AML-193 (cell line): ENCODE measurements around the gene FN3K.
A peak's percentile ranks its signal among the peaks of the same experiment; 100 is the strongest.
"Not testable (repeated sequence)": the region's sequence is repeated elsewhere in the genome, so short reads cannot be mapped to it uniquely, and the experiment has no call there.

Experiments used
- DNase-seq, 2 experiments: peaks; one replicate each; lab custom pipeline; 2025; lab: John Stamatoyannopoulos, UW

FN3K gene

GRCh38 chr17:82737967-82738877 is 2.8 kb downstream of the FN3K start:
- no peak for DNase-seq

DNA sequence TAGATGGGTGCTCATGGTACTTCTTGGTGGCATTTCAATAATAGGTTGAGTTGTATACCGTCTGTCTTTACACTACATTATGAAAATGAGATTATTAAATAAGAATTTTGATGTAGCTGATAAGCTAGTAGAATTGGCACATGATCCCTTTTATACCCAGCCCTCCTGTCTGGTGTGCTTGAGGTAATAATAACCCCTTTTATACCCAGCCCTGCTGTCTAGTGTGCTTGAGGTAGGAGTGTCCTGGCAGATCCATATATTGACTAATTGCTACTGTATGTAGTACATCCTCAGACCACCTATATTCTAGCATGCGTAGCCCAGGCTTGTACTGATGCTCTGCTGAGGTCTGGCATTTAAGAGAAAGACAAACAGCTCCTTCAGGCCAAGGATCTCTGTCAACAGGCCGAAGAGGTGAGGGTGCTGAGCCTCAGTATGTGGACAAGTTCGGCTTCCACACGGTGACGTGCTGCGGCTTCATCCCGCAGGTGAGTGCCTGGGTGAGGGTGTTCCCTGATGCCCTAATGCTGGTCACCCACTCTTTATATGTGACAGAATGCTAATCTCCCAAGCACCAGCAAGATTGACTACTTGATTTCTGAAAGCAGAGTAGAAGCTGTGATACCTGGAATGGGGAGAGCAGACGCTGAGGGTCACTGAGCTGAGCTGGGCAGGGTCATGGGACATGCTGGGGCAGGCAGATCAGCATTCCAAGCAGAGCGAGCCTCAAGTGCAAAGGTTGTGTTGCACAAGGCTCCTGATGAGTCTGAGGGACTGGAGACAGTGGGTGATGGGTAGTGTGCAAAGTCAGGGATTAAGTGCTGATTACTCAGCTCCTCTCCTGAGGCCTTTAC is 5.7 kb downstream of the FN3K start:
- no peak for DNase-seq

DNA sequence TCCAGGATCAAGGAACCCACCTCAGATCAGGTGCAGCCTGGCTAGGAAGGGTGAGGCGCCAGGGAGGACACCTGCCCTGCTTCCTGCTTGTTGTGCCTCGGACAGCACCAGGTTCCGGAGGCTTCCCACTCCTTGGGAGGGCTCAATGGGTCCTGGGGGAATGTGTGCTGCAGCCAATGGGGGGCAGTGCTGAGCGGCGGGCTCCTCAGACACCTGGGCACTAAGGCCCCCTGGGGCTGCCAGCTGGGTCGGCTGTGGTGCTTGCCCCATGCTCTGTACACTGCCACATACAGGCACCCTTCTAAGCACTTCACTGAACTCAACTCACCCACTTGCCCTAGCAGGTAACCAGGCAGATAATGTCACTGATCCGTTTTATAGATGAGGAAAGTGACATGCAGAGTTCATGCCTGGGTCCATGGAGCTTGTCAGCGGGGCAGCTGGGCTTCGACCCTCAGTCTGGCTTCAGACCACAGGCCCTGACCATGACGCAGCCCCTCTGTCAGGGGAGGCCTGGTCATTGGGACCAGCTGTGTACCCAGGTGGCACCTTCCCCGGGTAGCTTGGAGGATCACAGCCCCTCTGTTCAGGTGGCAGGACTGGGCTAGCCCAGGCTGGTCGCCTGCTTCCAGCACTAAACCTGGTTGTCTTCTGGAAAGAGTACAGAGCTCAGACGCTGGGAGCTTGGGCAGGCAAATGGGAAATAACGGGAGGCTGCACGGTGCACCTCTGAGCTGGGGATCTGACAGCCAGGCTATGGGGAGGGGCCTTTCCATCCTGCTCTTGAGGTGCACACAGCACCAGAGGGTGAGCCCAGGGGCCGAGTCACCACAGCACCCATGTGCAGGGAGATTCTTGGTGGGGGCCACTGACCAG is 8.2 kb downstream of the FN3K start:
- DNase-seq = no peak

DNA sequence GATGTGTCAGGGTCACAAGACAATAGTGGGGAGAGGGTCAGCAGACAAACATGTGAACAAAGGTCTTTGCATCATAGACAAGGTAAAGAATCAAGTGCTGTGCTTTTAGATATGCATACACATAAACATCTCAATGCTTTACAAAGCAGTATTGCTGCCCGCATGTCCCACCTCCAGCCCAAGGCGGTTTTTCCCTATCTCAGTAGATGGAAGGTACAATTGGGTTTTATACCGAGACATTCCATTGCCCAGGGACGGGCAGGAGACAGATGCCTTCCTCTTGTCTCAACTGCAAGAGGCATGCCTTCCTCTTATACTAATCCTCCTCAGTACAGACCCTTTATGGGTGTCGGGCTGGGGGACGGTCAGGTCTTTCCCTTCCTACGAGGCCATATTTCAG is 9.3 kb downstream of the FN3K start:
- not testable (repeated sequence) for DNase-seq

GRCh38 chr17:82745524-82745923 is 10.1 kb downstream of the FN3K start:
- DNase-seq = no peak

- DNase-seq = no peak
Measured at GRCh38 chr17:82748756-82749155, 13.3 kb downstream of the FN3K start.

GRCh38 chr17:82750241-82750908 is 15.0 kb downstream of the FN3K start:
- DNase-seq = no peak

GRCh38 chr17:82751171-82751570 is 15.8 kb downstream of the FN3K start:
- DNase-seq = no peak

- peak; percentile 77 to 79 for DNase-seq
Measured at GRCh38 chr17:82751571-82752370, 16.4 kb downstream of the FN3K start, which contains the start of gene TBCD. Gene TBCD (plus strand): TSS chr17:82752065. CDS start chr17:82752194, 129 bp downstream.

DNA sequence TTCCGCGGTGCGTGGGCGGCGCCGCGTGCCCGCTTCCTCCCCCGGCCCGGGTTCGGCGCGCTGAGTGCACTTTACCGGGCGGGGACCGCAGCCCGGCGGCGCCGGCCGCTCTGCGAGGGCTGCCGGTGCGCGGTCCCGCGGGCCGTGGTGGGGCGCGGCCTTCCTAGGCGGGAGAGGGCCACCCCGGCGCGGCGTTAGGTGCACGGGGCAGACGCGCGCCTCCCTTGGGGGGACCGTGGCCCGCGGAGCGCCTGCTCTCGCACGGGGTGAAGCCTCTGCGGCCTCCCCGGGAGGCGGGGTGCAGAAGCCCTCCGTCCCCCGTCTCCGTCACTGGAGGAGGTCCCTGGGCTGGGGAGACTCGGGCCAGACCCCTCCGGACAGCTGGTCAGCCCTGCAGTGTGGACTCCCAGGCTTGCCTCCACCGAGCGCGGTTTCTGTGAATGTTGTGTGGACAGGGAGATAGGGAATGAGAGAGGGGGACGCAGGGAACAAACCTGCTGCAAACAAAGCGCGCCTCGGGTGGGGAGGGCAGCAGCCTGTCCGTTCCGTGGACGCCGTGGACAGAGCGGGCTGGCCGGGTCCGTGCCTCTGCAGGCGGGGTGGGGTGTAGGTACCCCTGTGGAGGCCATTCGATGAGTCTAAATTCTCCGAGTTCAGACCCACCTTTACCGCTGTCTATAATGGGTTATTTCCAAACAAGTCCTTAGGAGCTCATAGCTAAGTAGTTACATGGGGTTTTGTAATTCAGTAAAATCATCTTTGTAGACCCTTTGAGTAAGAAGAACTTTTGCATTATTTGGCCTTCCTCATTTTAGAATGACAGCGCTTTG is 17.2 kb downstream of the FN3K start:
- DNase-seq = peak; percentile 18 to 20

DNA sequence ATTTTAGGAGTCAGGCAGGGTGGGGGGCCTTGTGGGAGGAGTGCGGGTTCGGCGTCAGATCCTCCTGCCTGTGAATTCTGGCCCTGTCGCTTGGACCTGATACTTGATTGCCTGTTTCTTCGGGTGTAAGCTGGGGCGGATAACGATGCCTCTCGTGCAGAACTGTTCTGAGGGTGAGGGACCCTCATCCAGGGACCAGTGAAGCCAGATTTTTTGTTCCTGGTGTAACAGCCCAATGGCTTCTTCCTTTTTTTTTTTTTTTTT is 17.7 kb downstream of the FN3K start:
- no peak for DNase-seq

DNA sequence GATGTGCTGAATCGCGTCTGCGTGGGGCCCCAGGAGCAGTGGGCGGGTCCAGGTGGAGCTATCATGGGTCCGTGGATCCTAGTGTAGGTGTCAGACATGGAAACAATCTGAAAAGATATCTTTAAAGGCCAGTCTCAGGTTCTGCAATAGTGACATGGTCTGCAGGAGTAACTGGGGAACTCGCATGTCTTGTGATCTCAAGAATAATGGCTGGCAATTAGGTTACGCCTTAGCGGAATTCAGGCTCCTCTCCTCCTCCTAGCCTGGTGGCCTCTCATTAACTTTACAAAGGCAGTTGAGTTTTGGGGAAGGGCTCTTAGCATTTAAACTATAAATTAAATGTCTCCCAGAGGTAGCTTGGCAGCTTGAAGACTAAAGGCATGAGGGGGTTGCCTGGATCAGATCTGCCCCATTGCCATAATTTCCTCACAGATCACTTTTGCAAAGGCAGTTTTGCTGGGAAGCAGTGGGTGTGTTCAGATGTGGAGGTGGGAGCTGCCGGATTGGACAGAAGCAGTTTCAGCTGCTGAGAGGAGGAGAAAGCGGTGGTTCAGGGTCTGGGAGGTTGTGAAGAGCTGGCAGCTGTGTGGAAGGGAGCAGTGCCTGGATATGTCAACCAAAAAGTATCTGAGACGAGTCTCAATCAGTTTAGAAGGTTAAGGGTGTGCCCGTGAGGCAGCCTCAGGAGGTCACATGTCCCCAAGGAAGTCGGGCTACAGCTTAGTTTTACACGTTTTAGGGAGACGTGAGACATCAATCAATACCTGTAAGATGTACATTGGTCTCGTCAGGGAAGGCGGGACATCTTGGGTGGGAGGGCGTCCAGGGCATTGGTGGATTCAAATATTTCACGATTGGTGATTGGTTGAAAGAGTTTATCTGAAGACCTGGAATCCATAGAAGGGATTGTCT is 19.1 kb downstream of the FN3K start:
- no peak for DNase-seq

- DNase-seq = no peak
Measured at GRCh38 chr17:82756166-82756565, 20.8 kb downstream of the FN3K start.

DNA sequence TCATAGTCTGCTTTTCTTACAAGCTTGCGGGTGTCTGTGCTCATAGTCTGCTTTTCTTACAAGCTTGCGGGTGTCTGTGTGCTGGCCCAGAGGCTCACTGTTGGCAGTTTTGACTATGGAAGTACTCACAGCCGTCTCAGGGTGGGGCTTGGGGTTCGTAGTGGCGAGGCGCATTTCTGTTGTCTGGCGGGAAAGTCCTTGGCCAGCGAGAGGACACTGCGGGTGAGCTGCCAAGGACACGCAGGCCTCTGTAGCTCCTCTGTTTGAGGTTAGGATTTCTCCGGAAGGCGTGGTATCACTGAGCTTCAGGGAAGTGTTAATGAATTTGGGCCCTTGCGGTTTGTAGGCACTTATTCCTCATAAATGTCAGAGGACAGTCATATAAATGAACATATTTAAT is 30.0 kb downstream of the FN3K start:
- DNase-seq = no peak

DNA sequence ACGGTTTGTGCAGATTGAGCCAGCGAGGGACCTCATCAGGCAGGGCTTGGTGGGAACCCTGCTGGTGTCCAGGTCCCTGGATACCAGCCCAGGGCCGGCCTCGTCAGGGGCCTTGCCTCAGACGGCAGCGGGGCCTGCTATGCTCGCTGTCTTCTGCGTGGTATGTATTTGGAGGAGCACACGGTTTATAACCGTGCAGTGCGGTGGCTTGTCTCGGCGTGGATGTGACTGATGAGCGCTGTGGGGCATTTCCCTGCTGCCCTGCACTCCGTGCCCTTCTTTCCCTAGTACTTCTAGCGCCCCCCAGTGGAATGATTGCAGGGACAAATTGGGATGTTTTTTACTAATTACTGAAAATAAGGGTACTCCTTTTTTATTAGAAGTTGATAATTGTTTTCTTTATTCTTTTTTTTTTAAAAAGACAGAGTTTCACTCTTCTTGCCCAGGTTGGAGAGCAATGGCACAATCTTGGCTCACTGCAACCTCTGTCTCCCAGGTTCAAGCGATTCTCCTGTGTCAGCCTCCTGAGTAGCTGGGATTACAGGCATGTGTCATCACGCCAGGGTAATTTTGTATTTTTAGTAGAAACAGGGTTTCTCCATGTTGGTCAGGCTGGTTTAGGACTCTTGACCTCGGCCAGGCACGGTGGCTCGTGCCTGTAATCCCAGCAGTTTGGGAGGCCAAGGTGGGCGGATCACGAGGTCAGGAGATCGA is 31.8 kb downstream of the FN3K start:
- peak; percentile 53 to 71 for DNase-seq

DNA sequence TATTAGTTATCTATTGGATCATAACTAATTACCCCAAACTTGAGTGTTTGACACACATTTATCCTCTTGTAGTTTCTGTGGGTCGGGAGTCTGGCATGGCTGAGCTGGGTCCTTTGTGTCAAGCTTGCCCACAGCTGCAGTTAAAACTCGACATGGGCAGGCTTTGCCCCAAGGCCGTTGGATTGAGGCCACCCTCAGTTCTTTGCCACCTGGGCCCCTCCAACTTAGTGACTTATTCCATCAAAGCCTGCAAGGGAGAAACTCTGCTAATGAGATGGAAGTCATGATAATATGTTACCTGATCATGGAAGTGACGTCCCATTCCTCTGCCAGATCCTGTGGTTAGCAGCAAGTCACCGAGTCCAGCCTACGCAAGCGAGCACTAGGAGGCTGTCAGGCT is 33.6 kb downstream of the FN3K start:
- no peak for DNase-seq

DNA sequence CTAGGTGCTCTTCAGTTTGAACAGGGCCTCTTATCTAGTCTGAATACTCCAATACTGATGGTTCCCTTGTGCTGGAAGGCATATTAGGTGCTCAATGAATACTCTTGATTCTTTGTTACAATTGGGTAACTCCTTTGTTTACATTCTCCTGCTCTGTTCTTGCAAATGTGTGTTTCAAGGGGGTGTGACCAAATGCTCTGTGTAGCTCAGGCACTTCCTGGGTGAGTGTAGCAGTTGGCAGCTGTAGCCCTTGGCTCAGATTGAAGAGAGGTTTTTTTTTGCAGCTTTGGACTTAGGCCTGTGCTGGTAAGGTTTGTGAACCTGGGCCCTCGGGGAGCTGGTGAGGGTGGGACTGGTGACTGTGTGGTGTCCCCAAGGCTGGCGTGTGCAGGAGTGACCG is 36.6 kb downstream of the FN3K start:
- no peak for DNase-seq

- DNase-seq = not testable (repeated sequence)
Measured at GRCh38 chr17:82774456-82774855, 39.0 kb downstream of the FN3K start.
